MCF 10A (cell line): ENCODE measurements around the gene RBM47. TPM values are rescaled to one million over a fixed set of nuclear protein-coding genes. Genes with fewer than 3 reads are reported as not detected.

Experiments used
- BruUV-seq: library from RNA; stranded (reverse); fragments of 400-500 nt; replicated peaks from 2 replicates; lab custom pipeline; 2021; lab: Mats Ljungman, UMichigan
- CTCF ChIA-PET: fragments of 300-600 bp; sonication (Branson Sonifier 250); formaldehyde crosslinking; extraction: SDS; loops from one replicate; lab custom pipeline; 2021; ENCODE audit warnings: antibody characterized with exemption, inconsistent platforms; lab: Yijun Ruan, JAX
- POLR2A ChIA-PET: fragments of 300-600, 350-650 bp; sonication (Branson Sonifier 250); formaldehyde crosslinking; extraction: SDS; loops from one replicate; lab custom pipeline; 2020; ENCODE audit warnings: antibody characterized with exemption, inconsistent platforms; lab: Yijun Ruan, JAX
- DNase-seq: peaks from one replicate; pipeline ENCODE4 v3.0.0-alpha.2; 2018; ENCODE audit not compliant: unreplicated experiment
- H3K27ac Mint-ChIP-seq: one replicate; pipeline ENCODE4 v1.8.0; 2022; ENCODE audit warnings: mild to moderate bottlenecking, low read depth, mixed read lengths; ENCODE audit not compliant: unreplicated experiment
- H3K27me3 Mint-ChIP-seq: one replicate; pipeline ENCODE4 v1.8.0; 2022; ENCODE audit warnings: mixed read lengths; ENCODE audit not compliant: insufficient read depth, unreplicated experiment
- H3K36me3 Mint-ChIP-seq: one replicate; pipeline ENCODE4 v1.8.0; 2022; ENCODE audit warnings: mild to moderate bottlenecking, moderate library complexity, mixed read lengths; ENCODE audit not compliant: insufficient read depth, unreplicated experiment
- H3K4me1 Mint-ChIP-seq: one replicate; pipeline ENCODE4 v1.8.0; 2022; ENCODE audit warnings: mixed read lengths; ENCODE audit not compliant: insufficient read depth, unreplicated experiment
- H3K4me3 Mint-ChIP-seq: one replicate; pipeline ENCODE4 v1.8.0; 2022; ENCODE audit warnings: mild to moderate bottlenecking, moderate library complexity, mixed read lengths; ENCODE audit not compliant: unreplicated experiment
- H3K9me3 Mint-ChIP-seq: one replicate; pipeline ENCODE4 v1.8.0; 2022; ENCODE audit warnings: mixed read lengths; ENCODE audit not compliant: unreplicated experiment
- intact Hi-C: fragments of 100-400 bp; cut with micrococcal nuclease; formaldehyde crosslinking; loops from 2 replicates; pipeline ENCODE4 v1.14.1; 2022
- total RNA-seq: library from RNA; stranded (reverse); gene quantifications from 2 replicates; pipeline ENCODE4 v1.2.3, GENCODE V29; 2022
- TF ChIP-seq, protein P1 (sequence below): fragments of 200-600 bp; IDR thresholded peaks from one replicate; pipeline ENCODE4 v1.8.0; 2022; ENCODE audit warnings: antibody characterized with exemption, mild to moderate bottlenecking; ENCODE audit not compliant: unreplicated experiment

Gene RBM47
- total RNA-seq, 1 experiment from 2014 or later = 1.8 TPM

DNA sequence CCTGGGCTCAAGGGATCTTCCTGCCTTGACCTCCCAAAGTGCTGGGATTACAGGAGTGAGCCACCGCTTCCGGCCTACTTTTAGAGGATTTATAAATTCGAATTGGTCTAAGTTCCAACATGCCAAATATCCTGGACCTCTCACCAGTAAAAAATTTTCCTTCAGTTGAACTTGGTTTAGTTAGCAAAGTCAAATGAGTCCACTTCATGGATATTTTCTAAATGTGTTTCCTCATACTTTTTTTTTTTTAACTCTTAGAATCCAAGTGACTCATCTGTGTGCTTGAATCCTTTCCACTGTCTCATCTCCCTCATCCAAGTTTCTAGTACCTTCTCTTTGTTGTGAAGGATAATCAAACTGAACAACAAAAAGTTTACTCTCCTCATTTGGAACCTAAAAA, 49.7 kb downstream of the RBM47 start:
- TF ChIP-seq, protein P1, sequence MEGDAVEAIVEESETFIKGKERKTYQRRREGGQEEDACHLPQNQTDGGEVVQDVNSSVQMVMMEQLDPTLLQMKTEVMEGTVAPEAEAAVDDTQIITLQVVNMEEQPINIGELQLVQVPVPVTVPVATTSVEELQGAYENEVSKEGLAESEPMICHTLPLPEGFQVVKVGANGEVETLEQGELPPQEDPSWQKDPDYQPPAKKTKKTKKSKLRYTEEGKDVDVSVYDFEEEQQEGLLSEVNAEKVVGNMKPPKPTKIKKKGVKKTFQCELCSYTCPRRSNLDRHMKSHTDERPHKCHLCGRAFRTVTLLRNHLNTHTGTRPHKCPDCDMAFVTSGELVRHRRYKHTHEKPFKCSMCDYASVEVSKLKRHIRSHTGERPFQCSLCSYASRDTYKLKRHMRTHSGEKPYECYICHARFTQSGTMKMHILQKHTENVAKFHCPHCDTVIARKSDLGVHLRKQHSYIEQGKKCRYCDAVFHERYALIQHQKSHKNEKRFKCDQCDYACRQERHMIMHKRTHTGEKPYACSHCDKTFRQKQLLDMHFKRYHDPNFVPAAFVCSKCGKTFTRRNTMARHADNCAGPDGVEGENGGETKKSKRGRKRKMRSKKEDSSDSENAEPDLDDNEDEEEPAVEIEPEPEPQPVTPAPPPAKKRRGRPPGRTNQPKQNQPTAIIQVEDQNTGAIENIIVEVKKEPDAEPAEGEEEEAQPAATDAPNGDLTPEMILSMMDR = no peak
- no peak for DNase-seq
- Mint-ChIP-seq H3K9me3 (peaks cover 6% of the 10 kb centered on the region), H3K4me1 (peaks cover 12% of the 10 kb centered on the region), H3K36me3 (peaks cover 6% of the 10 kb centered on the region), H3K27ac (no peak overlapping the region), H3K27me3 (no peaks in the 10 kb centered on the region), H3K4me3 (no peak overlapping the region)
- ChIA-PET CTCF (no interaction called here), POLR2A (no interaction called here)
- intact Hi-C loops = no loop called here
- no TSS peak for BruUV-seq

DNA sequence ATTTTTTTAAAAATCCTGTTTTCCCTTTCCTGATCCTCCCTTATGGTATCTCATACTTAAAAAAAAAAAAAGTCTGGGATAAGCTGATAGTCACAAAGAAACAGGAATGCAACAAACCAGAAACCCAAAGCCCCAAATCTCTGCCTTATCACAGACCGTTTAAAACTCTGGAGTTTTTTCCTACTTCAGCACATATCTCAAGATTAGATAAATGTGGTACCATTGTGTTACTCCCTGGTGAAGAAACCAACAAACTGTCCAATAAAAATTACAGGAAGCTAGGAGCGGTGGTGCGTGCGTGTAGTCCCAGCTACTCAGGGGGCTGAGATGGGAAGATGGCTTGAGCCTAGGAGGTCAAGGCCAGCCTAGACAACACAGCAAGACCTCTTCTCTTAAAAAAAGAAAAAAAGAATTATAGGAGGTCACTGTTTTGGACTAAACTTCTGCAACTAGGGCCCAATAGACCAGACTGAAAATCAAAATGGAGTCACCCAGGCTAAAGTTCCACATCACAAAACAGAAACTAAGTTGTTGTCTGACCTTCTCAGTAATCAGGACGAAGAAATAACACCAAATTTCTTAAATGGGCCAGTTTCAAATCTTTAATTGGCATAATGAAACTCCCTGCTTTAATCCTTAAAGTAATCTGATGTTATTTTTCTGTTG, 51.9 kb downstream of the RBM47 start:
- ChIA-PET POLR2A (interaction anchor here (0.6 to 1.1 kb wide), 5 partner anchors 13 to 558 kb away, joined by 3 to 5 read pairs (median 3); no protein-coding TSS in a partner anchor), CTCF (interaction anchor here (0.6 to 0.9 kb wide), 3 partner anchors 85 to 192 kb away, joined by 3 to 4 read pairs (median 4); no protein-coding TSS in a partner anchor)
- peaks cover 12% of the 10 kb centered on the region for H3K36me3 Mint-ChIP-seq
- H3K4me1 Mint-ChIP-seq = peaks cover 12% of the 10 kb centered on the region
- intact Hi-C loops = no loop called here
- no TSS peak for BruUV-seq
- no peaks in the 10 kb centered on the region for H3K27me3 Mint-ChIP-seq
- peaks cover 3% of the 10 kb centered on the region for H3K9me3 Mint-ChIP-seq
- no peak overlapping the region for H3K4me3 Mint-ChIP-seq
- peak overlapping the region; percentile 83 for H3K27ac Mint-ChIP-seq
- no peak for DNase-seq
- TF ChIP-seq, protein P1 = no peak

DNA sequence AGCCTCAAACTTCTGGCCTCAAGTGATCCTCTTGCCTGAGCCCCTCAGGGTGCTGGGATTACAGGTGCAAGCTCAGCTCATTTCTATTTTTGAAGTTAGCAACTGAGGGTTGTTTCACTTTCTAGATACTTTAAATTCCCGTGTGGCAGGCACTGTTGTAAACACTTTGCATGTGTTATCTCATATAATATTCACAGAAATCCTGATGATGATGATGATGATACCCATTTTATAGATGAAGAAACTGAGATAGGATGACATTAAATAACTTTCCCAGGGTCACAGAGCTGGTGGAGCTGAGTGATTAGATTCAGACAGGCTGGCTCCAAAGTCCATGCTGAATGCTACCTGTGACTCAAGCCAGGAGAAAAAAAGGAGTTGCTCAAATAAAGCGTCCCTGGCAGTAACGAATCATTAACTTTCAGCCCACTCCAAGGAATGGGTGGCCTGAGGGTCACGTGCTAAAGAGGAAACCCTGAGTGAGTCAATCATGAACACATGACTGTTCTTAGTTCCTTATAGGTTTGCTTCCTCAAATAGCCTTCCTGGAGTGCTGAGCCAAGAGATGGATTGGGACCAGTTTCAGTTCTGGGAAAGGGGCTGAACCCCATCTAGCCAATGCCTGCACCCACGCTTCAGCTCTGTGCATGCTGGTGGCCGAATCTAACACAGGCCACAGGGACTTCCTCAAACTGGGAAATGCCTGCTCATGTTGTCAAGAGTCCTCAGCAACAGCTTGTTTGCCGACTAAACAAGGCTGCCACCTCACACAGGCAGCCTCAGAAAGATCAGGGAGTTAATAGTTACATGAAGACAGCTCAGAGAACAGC, 52.8 kb downstream of the RBM47 start:
- Mint-ChIP-seq H3K27me3 (no peaks in the 10 kb centered on the region), H3K4me3 (peak overlapping the region; percentile 26), H3K9me3 (no peaks in the 10 kb centered on the region), H3K4me1 (peaks cover 12% of the 10 kb centered on the region), H3K36me3 (peaks cover 12% of the 10 kb centered on the region), H3K27ac (peak overlapping the region; percentile 83)
- ChIA-PET CTCF (interaction anchor here (0.8 kb wide), 1 partner anchor 84 kb away, joined by 4 read pairs; no protein-coding TSS in a partner anchor), POLR2A (interaction anchor here (0.6 to 1.1 kb wide), 5 partner anchors 13 to 558 kb away, joined by 3 to 5 read pairs (median 3); no protein-coding TSS in a partner anchor)
- TF ChIP-seq, protein P1 = no peak
- intact Hi-C loops = no loop called here
- BruUV-seq = no TSS peak
- DNase-seq = peak; percentile 89

DNA sequence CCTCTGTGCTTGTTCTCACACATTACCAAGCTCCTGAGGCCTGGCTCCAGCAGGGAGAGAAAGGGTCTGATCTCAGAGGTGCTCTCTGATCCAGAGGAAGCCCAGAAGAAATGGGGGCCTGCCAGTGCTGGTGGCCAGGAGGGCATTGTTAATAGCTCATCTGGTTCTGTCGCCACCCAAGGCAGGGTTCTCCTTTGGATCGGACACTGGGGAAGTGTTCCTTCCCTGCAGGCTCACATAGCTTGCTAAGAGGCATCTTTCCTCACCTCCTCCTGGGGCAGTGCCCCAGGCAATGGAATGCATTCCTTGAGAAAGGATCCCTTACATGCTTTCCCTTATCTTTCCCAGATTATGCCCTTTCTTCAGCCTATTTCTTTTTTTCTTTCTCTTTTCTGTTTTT, 53.8 kb downstream of the RBM47 start:
- Mint-ChIP-seq H3K4me1 (peaks cover 12% of the 10 kb centered on the region), H3K4me3 (no peak overlapping the region), H3K36me3 (peaks cover 12% of the 10 kb centered on the region), H3K9me3 (no peaks in the 10 kb centered on the region), H3K27me3 (no peaks in the 10 kb centered on the region), H3K27ac (peak overlapping the region; percentile 83)
- DNase-seq = no peak
- ChIA-PET POLR2A (no interaction called here), CTCF (no interaction called here)
- TF ChIP-seq, protein P1 = no peak
- no TSS peak for BruUV-seq
- intact Hi-C loops = no loop called here
